PFSK-1 (cell line): Measurements from ENCODE around the gene EFCAB11.

Experiments
- POLR2AphosphoS5 ChIP-seq: IDR thresholded peaks from 2 replicates; pipeline ENCODE4 v1.6.1; 2012; ENCODE audit warnings: low read depth, mild to moderate bottlenecking, control low read depth, low read length, moderate library complexity
- TF ChIP-seq, protein P1 (sequence below), 2 experiments: IDR thresholded peaks; 2 replicates each; pipeline versions ENCODE4 v1.6.1 to v1.8.0; 2011 to 2012; ENCODE audit warnings: low read depth in 2 of 2, low read length in 2 of 2, control low read depth in 1 of 2, inconsistent platforms in 1 of 2, mild to moderate bottlenecking in 1 of 2, moderate library complexity in 1 of 2; ENCODE audit not compliant: insufficient read depth in 1 of 2

DNA sequence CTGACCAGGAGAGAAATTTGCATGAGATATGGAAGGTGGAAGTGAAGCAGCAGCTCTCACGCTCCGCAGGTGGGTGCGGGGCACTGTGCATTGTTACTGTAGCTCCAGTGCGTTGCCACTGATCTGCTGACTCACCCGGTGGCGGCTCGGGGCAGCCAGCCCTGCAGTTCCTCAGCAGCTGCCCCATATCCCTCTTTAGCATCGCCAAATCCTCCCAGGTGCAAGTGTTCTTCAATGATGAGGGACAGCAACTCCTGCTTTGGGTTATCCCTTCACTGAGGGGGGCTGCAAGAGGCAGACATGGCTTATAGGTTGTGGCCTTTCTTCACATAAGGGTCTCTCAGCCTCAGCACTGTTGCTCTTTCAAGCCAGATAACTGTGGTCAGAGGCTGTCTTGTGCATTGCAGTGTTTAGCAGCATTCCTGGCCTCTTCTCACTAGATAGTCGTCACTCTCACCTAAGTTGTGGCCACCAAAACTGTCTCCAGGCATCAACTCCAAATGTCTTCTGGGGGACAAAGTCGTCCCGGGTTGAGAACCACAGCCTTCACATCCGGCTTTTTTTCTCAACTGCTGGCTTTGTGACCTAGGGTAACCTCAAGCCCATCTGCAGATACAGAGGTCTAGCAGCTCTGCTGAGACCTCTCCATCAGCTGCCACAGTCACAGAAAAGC, 180.8 kb downstream of the EFCAB11 start:
- TF ChIP-seq POLR2AphosphoS5 = no peak
- TF ChIP-seq, protein P1, sequence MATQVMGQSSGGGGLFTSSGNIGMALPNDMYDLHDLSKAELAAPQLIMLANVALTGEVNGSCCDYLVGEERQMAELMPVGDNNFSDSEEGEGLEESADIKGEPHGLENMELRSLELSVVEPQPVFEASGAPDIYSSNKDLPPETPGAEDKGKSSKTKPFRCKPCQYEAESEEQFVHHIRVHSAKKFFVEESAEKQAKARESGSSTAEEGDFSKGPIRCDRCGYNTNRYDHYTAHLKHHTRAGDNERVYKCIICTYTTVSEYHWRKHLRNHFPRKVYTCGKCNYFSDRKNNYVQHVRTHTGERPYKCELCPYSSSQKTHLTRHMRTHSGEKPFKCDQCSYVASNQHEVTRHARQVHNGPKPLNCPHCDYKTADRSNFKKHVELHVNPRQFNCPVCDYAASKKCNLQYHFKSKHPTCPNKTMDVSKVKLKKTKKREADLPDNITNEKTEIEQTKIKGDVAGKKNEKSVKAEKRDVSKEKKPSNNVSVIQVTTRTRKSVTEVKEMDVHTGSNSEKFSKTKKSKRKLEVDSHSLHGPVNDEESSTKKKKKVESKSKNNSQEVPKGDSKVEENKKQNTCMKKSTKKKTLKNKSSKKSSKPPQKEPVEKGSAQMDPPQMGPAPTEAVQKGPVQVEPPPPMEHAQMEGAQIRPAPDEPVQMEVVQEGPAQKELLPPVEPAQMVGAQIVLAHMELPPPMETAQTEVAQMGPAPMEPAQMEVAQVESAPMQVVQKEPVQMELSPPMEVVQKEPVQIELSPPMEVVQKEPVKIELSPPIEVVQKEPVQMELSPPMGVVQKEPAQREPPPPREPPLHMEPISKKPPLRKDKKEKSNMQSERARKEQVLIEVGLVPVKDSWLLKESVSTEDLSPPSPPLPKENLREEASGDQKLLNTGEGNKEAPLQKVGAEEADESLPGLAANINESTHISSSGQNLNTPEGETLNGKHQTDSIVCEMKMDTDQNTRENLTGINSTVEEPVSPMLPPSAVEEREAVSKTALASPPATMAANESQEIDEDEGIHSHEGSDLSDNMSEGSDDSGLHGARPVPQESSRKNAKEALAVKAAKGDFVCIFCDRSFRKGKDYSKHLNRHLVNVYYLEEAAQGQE (IDR thresholded peaks at IDR 0.05; ENCODE audit: insufficient read depth in 1 of 2, low read depth in 2 of 2, low read length in 2 of 2) = no peak
